NCI-H226 (cell line): Measurements from ENCODE around the gene RAB40C.
"Not testable (repeated sequence)": the region's sequence is repeated elsewhere in the genome, so short reads cannot be mapped to it uniquely, and the experiment has no call there.

ENCODE experiments used
- DNase-seq: peaks from one replicate; pipeline ENCODE4 v3.0.0-alpha.2; 2015

The RAB40C gene

DNA sequence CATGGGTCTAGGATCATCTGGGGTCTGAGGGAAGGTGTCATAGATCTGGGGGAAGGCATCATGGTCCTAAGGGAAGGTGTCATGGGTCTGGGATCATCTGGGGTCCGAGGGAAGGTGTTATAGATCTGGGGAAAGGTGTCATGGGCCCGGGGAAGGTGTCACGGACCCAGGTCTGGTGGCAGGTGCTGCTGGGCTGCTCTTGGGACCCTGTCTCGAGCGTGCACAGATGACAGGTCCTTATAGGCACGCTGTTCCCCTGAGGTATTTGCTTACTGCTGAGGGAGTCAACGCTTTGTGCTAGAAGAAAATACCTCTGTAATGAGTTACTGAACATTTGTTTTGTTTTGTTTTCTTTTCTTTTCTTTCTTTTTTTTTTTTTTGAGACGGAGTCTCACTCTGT, 1.4 kb downstream of the RAB40C start:
- DNase-seq, result no peak

DNA sequence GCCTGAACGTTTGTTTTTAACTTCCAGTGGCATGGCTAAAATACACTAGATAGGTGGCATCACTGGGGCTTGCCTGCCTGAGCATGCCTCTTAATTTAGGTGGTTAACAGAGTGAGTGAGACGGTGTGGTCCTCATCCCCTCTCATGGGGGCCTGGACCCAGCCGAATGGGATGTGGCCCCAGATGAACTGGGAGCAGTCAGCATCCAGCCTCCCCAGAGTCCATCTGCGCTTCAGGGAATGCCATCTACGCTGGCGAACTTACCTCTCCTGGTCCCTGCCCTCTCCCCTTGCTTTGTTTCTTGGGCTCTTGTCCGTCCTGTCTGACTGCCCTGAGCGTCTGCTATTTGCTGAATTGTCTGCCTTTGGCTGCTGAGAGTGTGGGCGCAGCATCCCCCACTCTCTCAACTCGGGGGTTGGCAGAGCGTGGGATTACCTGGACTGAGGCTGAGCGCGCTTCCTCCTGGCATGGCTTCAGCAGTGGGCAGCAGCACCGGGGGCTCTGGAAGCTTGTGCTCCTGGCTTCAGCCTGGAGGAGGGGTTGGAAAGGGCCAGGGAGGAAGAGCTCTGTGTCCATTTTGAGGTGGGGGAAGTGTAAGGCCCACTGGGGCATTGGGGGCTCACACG, 2.1 kb downstream of the RAB40C start:
- DNase-seq, result no peak

DNA sequence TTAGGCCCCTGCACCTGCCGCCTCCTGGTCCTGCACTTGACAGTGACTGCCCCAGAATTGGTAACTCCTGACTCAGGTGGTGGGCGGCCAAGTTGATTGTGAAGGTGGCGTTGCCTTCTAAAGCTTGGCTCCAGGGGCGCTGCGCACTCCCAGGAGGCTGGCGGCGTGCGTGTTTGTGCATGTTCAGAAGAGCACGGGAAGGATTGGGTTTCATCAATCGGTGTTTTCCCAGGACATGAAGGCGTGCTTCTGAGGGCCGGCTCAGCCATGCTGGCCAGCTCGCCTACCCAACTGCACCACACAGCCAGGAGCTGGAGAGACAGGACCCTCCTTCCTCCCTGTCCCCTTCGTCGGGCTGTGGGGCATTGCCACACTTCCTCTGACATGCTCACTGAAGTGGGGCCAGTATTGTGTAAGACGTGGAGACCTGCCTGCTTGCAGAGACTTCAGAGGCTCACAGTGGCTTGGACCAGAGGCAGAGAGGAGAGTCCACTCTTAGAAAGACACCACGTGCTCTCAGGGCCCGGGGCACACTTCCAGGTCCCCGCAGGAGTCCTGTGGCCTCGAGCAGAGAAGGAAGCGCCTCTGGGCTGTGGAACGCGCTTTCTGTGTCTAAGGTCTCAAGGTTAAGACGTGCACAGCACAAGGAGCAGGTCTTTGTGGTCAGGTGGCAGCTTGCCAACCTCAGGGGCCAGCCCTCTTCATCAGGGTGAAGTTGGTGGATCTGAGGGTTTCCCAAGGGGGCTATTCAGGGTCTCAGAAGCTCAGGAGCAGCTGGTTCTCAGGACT, 2.8 kb downstream of the RAB40C start:
- DNase-seq, result no peak

DNA sequence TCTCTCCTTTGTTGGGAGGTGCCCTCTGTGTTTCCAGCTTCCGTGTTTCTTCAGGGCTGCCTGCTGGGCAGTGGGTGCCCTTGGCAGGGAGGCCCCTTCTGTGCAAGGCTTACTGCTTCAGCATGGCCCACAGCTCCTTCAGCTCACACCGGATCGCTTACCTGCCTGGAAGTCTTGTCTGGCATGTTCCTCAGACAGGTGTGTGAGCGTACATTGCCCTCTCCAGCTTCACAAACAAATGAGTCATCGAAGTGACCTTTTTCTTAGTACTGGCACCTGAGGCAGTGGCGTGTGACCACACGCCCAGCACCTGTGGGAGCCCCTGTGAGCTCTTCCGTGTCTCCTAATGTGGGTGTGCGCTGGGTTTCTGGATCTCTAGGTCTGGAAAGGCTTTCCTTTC, 3.5 kb downstream of the RAB40C start:
- DNase-seq, result no peak

DNA sequence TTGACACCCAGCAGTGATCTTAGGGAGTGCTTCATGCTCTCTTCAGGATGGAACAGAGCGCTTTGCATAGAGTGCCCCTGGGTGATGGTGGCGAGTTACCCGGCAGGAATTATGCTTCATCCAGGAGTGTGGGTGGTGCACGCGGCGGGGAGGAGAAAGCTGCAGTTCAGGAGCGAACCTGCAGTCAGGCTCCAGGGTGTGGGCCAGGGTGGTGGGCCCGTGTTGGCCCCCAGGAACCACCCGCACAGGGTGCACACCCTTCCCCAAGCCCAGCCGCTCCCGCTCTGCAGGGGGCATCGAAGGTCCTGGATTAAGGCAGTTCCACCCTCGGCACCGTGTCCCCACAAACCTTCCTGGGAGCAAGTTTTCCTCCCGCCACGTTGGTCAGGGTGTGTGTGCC, 3.9 kb downstream of the RAB40C start:
- no peak for DNase-seq

DNA sequence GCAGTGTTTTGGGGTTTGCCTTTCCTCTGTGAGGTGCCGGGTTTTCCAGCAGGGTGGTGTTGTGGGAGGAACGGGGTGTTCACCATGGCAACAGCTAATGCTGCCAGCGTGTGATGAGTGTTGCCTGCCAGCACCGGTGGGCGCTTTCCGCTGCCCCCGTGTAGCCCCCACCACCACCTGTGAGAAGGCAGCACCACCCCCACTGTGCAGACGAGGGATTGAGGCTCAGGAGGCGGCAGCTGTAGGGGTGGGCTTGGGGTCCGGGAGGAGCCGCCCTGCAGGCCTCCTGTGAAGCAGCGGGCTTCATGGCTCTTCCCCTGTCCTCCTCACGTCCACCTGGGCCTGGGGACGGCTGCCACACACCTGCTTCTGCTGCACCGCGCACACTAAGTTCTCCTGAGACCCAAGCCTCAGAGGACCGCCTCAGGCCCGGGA, 5.2 kb downstream of the RAB40C start:
- DNase-seq, result no peak

DNA sequence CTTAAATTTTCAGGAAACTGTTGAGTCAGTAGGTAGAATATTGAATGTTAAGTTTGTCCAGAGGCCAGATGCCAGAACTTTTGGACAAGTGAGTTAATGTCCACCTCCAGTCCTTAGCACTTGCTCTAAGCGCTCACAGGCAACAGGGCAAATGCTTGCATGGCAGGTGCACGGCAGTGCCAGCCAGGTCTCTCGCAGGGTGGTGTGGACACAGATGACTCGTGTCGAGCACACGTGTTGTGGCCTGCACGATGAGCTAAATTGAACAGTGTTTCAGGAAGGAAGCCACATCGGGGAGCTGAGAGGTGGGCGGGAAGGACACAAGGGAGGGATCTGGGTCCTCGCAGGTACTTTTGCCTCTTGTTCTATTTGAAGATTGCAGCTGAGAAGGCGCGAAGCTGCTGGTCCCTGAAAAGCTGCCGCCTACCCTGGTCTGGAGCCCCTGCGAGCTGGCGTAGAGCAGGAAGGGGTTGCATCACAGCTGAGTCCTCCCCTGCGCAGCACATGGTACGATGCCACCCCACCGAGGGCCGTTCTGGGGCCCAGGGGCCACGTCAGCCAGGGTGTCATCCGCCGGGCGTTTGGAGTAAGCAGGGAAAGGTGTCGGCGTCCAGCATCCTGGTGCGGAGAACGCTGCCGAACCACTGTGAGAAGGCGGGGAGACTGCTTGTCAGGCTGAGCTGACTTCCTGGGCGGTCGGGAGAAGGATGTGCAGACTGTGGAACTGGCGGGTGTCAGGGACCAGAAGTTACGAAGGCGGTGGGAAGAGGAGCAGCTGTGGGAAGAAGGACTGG, 6.3 kb downstream of the RAB40C start:
- no peak for DNase-seq

DNA sequence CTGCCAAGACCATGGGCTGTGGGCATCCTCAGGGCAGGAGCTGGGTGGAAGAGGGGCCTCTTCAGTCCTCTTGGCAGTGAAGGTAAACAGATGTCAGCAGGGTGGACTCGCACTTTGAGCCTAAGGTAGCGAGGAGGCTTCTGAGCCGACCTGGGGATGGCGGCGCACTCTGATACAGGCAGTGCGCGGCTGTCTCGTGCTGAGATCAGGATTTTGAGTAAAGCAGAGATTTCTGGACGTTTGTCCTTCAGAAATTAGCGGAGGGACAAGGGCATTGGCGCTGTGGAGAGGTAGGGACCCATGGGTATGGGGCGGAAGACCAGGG, 6.8 kb downstream of the RAB40C start:
- DNase-seq, result no peak

DNA sequence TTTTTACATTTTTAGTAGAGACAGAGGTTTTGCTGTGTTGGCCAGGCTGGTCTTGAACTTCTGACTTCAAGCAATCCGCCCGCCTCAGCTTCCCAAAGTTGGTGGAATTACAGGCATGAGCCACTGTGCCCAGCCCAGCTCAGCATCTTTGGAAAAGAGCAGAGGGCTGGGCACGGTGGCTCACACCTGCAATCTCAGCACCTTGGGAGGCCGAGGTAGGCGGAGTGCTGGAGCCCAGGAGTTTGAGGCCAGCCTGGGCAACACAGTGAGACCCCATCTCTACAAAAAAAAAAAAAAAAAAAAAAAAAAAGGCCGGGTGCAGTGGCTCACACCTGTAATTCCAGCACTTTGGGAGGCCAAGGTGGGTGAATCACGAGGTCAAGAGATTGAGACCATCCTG, 7.8 kb downstream of the RAB40C start:
- DNase-seq, result not testable (repeated sequence)

DNA sequence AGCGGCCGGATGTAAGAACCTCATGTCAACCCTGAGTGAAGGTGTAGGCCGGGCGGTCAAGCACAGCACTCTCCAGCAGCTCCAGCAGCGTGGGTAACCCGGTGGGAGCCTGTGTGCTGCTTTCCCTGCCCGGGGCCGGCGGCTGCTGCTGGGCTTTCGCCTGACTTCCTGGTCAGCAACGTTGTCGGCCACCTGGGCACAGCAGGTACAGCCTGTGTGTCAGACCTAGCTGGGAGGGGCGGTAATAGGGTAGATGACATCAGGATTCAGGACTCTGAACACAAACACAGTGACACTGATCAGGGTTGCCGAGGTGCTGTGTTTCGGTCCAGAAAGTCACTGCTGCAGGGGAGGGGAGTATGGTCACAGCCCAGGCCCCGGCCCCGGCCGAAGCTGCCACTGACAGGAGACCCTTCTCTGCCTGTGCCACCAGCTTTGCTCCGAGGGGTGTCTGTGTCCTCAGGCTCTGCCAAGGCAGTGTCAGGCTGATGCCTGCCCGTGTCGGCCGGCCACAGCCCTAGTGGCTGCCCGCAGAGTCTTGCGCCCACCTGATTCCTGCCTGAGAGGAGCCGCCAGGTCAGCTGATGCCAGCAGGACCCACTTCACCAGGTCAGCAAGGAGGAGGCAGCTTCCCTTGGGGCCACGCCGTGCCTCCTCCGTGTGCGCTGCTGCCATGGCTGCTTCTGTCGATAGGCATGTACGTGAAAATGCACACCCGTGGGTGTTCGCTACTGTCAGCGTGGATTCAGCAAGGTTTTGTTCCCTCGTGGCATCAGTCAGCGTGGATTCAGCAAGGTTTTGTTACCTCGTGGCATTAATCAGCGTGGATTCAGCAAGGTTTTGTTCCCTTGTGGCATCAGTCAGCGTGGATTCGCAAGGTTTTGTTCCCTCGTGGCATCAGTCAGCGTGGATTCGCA, 9.2 kb downstream of the RAB40C start:
- no peak for DNase-seq

DNA sequence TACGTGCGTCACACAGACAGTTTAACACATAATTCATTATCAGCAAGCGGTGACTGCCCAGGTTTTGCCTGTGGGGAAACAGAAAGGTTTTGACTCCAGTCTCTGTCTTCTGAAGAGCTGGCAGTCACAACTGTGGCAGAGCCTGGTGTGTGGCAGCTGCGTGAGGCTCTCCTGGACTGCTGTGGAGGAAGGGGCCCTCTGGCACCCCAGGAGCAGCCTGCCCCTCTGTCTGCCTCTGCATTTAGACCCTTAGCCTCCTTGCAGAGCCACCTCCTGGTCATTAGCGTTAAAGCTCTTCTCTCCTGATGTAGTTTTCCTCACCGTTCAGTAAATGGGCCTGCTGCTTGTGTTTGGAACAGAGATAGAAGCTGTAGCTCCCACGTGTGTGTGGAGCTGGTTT, 10.9 kb downstream of the RAB40C start:
- no peak for DNase-seq

DNA sequence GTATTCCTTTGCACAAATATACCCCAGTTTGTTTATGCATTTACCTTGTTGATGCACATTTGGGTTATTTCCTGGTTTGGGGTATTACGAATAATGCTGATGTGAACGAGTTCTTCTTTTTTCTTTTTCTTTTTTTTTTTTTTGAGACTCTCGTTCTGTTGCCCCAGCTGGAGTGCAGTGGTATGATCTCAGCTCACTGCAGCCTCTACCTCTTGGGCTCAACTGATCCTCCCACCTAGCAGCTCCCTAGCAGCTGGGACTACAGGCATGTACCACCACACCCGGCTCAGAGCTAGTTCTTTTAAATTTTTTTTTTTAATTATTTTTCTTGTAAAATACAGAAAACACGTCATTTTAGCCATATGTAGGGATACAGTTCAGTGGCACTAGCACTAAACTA, 14.1 kb downstream of the RAB40C start:
- DNase-seq, result no peak

DNA sequence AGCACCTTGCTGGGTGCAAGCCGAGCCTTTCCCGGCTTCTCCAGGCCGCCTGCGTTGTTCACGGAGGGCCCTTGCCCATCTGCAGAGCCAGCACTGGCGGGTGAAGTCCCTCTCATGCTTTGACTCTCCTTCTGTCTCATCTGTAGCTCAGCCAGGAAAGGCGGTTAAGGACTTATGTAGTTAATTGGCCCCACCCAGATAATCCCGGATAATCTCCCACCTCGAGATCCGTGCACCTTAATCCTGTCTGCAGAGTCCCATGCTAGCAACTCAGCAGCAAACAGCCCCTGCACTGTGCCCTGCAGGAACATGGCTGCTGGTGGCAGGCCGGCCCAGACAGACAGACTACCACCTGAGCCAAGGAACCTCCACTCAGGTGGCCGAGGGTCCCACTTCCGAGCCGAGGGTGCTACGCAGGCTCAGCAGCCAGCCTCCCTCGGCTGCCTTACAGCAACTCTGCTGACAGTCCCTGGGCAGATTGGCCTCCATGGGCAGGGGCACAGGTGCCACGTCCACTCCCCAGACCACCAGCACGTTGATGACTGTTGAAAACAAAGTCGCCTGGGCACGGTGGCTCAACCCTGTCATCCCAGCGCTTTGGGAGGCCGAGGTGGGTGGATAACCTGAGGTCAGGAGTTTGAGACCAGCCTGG, 16.9 kb downstream of the RAB40C start:
- DNase-seq, result no peak

DNA sequence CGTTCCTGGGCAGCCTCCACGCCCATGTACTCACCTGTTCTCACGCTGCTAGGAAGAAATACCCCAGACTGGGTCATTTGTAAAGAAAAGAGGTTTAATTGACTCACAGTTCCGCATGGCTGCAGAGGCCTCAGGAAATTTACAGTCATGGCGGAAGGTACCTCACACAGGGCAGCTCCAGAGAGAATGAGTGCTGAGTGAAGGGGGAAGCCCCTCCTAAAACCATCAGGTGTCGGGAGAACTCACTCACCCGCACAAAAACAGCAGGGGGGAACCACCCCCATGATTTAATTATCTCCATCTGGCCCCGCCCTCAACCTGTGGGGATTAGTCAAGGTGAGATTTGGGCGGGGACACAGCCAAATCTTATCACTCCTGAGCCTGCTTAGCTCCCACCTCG, 18.2 kb downstream of the RAB40C start:
- DNase-seq, result no peak

DNA sequence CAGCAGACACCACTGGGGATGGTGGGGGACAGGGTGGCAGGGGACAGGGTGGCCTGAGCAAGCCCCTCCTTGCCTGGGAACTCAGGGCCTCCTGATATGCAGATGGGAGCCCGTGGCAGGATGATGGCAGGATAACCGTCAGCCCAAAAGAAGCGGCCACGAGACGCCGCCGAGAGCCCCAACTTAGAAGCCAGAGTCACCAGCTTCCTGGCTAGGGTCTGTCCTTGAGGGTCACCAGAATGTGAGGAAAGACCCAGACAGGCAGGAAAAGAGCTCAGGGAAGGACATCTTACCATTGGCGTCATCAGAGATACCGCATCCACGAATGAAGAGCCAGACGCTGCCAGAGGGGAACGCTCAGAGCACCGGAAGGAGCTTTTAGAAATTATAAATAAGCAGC, 19.4 kb downstream of the RAB40C start:
- no peak for DNase-seq

DNA sequence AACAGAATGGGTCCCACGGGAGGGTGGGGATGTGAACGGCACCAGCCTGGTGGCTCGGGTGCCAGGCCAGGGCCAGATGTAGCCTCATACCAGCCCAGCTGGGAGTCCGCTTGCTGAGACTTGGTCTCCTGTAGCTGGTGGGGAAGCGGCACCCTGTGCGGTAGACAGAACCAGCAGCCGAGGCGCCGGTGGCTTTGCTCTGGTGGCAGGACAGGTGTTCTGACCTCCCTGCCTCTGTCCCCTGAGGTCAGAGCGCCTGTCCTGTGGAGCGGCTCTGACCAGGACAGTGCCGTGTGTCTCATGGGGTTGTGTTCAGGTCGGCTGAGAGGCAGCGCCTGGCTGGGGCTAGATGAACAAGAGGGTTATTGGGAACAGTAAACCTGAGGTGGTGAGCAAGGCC, 20.1 kb downstream of the RAB40C start:
- no peak for DNase-seq

DNA sequence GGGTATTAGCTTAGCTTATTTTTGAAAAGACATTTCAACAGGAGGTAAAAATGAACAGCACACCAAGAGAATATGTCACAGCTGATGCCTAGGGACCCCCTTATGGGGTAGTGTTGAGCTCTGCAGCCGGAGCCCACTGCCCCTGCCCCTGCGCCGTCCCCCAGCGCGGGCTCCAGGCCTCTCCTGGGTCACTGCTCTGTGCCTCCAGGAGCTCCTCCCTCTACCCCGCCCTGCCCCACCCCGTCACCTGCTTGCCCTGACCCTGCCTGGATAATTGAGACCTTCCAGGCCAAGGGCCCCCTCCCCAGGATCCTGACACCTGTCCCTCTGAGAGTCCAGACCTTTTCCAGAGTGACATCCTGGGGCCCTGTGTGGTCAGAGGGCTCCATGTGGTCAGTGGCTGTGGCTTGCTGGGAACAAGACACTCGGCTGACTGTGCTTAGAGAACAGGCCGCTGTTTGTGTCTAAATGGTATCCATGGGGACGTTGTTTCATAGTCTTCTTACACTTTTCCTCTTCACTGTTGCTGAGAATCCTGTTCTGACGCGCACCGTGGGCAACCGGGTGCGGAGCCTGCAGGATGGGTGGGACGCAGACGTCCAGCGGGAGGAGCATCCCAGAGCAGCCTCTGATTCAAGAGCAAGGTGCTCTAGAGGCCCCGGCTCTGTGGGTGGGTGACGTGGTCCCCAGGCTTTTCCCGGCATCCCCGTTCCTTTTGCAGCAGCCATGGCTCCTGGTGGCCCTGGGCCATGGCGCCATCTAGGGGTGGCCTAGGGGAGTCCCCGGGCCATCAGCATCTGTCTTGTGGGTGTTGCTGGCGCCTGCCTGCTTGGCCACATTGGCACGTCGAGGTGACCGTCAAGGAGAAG, 20.9 kb downstream of the RAB40C start:
- DNase-seq, result no peak

DNA sequence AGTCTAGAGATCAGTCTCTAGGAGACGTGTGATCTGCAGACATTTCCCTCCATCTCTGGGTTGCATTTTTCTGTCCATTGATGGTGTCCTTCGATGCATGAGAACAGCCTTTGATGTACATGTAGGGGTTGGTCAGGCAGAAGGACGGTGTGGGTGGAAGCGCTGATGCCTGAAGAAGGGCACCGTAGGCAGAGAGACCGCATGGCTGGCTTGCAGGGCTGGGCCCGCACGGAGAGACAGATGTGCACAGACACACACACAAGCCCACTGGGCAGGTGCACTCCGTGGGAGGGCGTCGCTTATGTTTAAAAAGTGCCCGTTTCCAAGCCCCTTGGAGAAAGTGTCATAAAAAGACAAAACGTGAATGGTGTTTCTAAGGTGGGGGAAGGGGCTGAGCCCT, 25.3 kb downstream of the RAB40C start:
- no peak for DNase-seq

DNA sequence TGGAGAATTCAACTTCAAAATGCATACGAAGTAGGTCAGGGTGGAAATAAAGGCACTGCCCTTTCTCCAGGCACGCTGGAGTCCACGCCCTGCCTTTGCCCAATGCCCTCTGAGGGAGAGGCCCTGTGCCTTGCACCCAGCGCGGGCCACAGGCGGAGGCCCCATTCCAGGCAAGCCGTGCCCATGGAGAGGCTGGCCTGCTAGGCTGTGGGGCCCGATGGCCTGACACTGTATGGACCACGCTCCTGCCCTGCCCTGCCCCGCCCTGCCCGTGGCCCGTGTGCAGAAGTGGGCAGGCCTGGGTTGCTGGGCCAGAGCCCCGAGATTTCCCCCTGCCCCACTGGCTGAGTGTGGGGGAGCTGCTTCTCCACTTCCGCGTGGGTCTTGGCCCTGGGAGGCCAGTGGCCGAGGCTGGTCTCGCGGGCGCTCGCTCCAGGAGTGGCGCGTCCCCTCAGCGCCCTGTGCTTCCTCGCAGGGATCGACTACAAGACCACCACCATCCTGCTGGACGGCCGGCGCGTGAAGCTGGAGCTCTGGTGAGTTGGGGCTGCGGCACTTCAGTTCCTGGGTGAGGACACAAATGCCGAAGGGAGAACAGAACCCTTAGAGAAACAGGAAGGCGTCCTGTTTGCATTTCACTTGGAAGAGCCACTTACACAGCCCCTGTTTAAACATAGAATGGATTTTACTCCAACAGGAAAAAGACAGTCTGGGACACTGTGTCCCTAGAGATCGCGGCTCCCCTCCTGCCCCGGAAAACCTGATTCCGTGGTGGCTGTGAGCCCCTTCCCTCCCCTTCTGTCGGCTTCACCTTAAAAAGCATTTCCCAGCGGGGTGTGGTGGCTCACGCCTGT, 27.1 kb downstream of the RAB40C start:
- DNase-seq, result no peak

DNA sequence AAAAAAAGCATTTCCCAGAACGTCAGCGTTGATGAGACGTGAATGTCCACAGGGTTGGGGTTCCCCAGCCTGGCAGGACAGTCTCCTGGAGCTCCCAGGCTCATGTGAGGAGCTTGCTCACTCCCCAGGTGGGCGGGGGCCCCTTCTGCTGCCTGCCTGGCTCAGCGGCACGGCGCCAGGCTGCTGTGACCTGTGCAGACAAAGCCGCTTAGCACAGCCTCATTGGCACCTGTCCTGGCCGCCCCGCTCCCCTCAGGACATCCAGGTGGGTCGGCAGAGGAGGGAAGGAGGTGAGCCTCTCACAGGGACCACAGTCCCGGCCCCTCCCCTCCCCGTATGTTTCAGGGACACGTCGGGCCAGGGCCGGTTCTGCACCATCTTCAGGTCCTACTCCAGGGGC, 28.0 kb downstream of the RAB40C start:
- DNase-seq, result no peak
